H9 (cell line): ENCODE data around the gene TMEM123. TPM values are rescaled to one million over a fixed set of nuclear protein-coding genes. Genes with fewer than 3 reads are reported as not detected.

Experiments used
- DNase-seq: peaks from one replicate; pipeline ENCODE4 v3.0.0-alpha.2; 2017
- H2AFZ ChIP-seq: one replicate; pipeline ENCODE4 v1.6.1; 2013; ENCODE audit warnings: mild to moderate bottlenecking, low read length, control low read depth, moderate library complexity
- H2AK5ac ChIP-seq: 2 replicates; pipeline ENCODE4 v1.6.1; 2013; ENCODE audit warnings: low read length, control low read depth, mixed read lengths; ENCODE audit not compliant: insufficient read length
- H2BK120ac ChIP-seq: one replicate; pipeline ENCODE4 v1.6.1; 2013; ENCODE audit warnings: low read depth, mild to moderate bottlenecking, low read length, control low read depth, inconsistent platforms; ENCODE audit not compliant: poor library complexity, severe bottlenecking
- H2BK12ac ChIP-seq: 2 replicates; pipeline ENCODE4 v1.6.1; 2013; ENCODE audit warnings: low read length, control low read depth, mixed read lengths, low read depth; ENCODE audit not compliant: insufficient read length
- H2BK15ac ChIP-seq: 2 replicates; pipeline ENCODE4 v1.6.1; 2013; ENCODE audit warnings: low read depth, low read length, control low read depth
- H2BK20ac ChIP-seq: one replicate; pipeline ENCODE4 v1.6.1; 2013; ENCODE audit warnings: low read depth, mild to moderate bottlenecking, low read length, control low read depth, inconsistent platforms; ENCODE audit not compliant: poor library complexity, severe bottlenecking
- H2BK5ac ChIP-seq: 2 replicates; pipeline ENCODE4 v1.6.1; 2013; ENCODE audit warnings: low read length, control low read depth, mixed read lengths; ENCODE audit not compliant: insufficient read length
- H3K14ac ChIP-seq: 2 replicates; pipeline ENCODE4 v1.6.1; 2013; ENCODE audit warnings: low read length, control low read depth; ENCODE audit not compliant: insufficient read depth
- H3K18ac ChIP-seq: 2 replicates; pipeline ENCODE4 v1.6.1; 2013; ENCODE audit warnings: low read depth, mild to moderate bottlenecking, mixed read lengths, low read length, control low read depth; ENCODE audit not compliant: insufficient read length
- H3K23ac ChIP-seq: 2 replicates; pipeline ENCODE4 v1.6.1; 2013; ENCODE audit warnings: low read length, control low read depth, mixed read lengths, low read depth; ENCODE audit not compliant: insufficient read length
- H3K23me2 ChIP-seq: 2 replicates; pipeline ENCODE4 v1.6.1; 2013; ENCODE audit warnings: low read depth, mild to moderate bottlenecking, mixed read lengths, low read length, control low read depth; ENCODE audit not compliant: insufficient read length, poor library complexity, severe bottlenecking
- H3K27ac ChIP-seq: 2 replicates; pipeline ENCODE4 v1.5.1; 2013; ENCODE audit warnings: low read length, control low read depth, mixed read lengths, low read depth; ENCODE audit not compliant: insufficient read length
- H3K27me3 ChIP-seq: 2 replicates; pipeline ENCODE4 v1.6.1; 2013; ENCODE audit warnings: low read length, control low read depth, inconsistent platforms; ENCODE audit not compliant: insufficient read depth
- H3K4ac ChIP-seq: 2 replicates; pipeline ENCODE4 v1.6.1; 2013; ENCODE audit warnings: low read depth, mild to moderate bottlenecking, control low read depth, inconsistent platforms, low read length, moderate library complexity
- H3K4me1 ChIP-seq: 2 replicates; pipeline ENCODE4 v1.6.1; 2013; ENCODE audit warnings: low read length, control low read depth, inconsistent platforms; ENCODE audit not compliant: insufficient read depth
- H3K4me2 ChIP-seq: 2 replicates; pipeline ENCODE4 v1.6.1; 2013; ENCODE audit warnings: low read length, control low read depth, mixed read lengths; ENCODE audit not compliant: insufficient read length, insufficient read depth
- H3K56ac ChIP-seq: 2 replicates; pipeline ENCODE4 v1.6.1; 2013; ENCODE audit warnings: low read depth, mild to moderate bottlenecking, mixed read lengths, low read length, control low read depth; ENCODE audit not compliant: insufficient read length
- H3K79me1 ChIP-seq: 2 replicates; pipeline ENCODE4 v1.6.1; 2013; ENCODE audit warnings: low read depth, mild to moderate bottlenecking, moderate library complexity, low read length, control low read depth, inconsistent platforms; ENCODE audit not compliant: insufficient read depth, poor library complexity, severe bottlenecking
- H3K79me2 ChIP-seq: 2 replicates; pipeline ENCODE4 v1.6.1; 2013; ENCODE audit warnings: low read length, control low read depth, inconsistent platforms; ENCODE audit not compliant: insufficient read depth
- H3K9ac ChIP-seq: 2 replicates; pipeline ENCODE4 v1.6.1; 2013; ENCODE audit warnings: low read length, control low read depth, mixed read lengths; ENCODE audit not compliant: insufficient read length; ENCODE audit errors: extremely low read depth
- H3K9me3 ChIP-seq: one replicate; pipeline ENCODE4 v1.6.1; 2013; ENCODE audit warnings: low read depth, low read length, inconsistent platforms; ENCODE audit not compliant: control insufficient read depth
- H3T11ph ChIP-seq: one replicate; pipeline ENCODE4 v1.6.1; 2013; ENCODE audit warnings: mild to moderate bottlenecking, low read length, control low read depth, inconsistent platforms
- H4K20me1 ChIP-seq: one replicate; pipeline ENCODE4 v1.6.1; 2013; ENCODE audit not compliant: control insufficient read depth, insufficient read length, insufficient read depth
- H4K5ac ChIP-seq: 2 replicates; pipeline ENCODE4 v1.6.1; 2013; ENCODE audit warnings: low read depth, mild to moderate bottlenecking, mixed read lengths, low read length, control low read depth; ENCODE audit not compliant: insufficient read length
- H4K8ac ChIP-seq: replicated peaks from 2 replicates; pipeline ENCODE4 v1.6.1; 2013; ENCODE audit warnings: low read length, control low read depth, mixed read lengths, low read depth; ENCODE audit not compliant: insufficient read length
- H4K91ac ChIP-seq: 2 replicates; pipeline ENCODE4 v1.6.1; 2013; ENCODE audit warnings: low read depth, mild to moderate bottlenecking, moderate library complexity, mixed read lengths, low read length, control low read depth; ENCODE audit not compliant: insufficient read length
- H3K27ac Mint-ChIP-seq, 3 experiments: 2 replicates in 2 of 3; 3 replicates in 1 of 3; pipeline ENCODE4 v1.8.0; 2020 to 2021; ENCODE audit warnings: mixed read lengths in 3 of 3, mild to moderate bottlenecking in 1 of 3, moderate library complexity in 1 of 3
- H3K27me3 Mint-ChIP-seq: 2 replicates; pipeline ENCODE4 v1.8.0; 2021; ENCODE audit warnings: low read depth, mild to moderate bottlenecking, moderate library complexity, mixed read lengths
- H3K36me3 Mint-ChIP-seq, 3 experiments: 2 replicates in 2 of 3; 3 replicates in 1 of 3; pipeline ENCODE4 v1.8.0; 2020 to 2021; ENCODE audit warnings: low read depth in 3 of 3, mixed read lengths in 3 of 3; ENCODE audit not compliant: insufficient read depth in 1 of 3
- H3K4me1 Mint-ChIP-seq, 2 experiments: 2 replicates each; pipeline ENCODE4 v1.8.0; 2020; ENCODE audit warnings: mixed read lengths in 2 of 2
- H3K4me3 Mint-ChIP-seq, 2 experiments: 2 replicates in 1 of 2; 3 replicates in 1 of 2; pipeline ENCODE4 v1.8.0; 2020 to 2021; ENCODE audit warnings: mild to moderate bottlenecking in 2 of 2, mixed read lengths in 2 of 2, moderate library complexity in 1 of 2
- H3K9me3 Mint-ChIP-seq, 2 experiments: 2 replicates in 1 of 2; 3 replicates in 1 of 2; pipeline ENCODE4 v1.8.0; 2020; ENCODE audit warnings: mild to moderate bottlenecking in 2 of 2, mixed read lengths in 2 of 2, moderate library complexity in 1 of 2
- WGBS: extraction: QIAGEN DNeasy Blood & Tissue Kit; methylation state at CpG from one replicate; pipeline ENCODE4 v1.1.7; 2013; ENCODE audit warnings: missing lambda C conversion rate, low lambda C conversion rate, mixed read lengths; ENCODE audit not compliant: insufficient read length; ENCODE audit errors: extremely low coverage; 5-methylcytosine and 5-hydroxymethylcytosine counted together
- total RNA-seq: library from RNA; stranded (reverse); gene quantifications from 2 replicates; pipeline ENCODE4 v1.2.1, GENCODE V29; 2021
- TF ChIP-seq, protein P1 (sequence below): fragments of 200-600 bp; sonication (generic); conservative IDR thresholded peaks from 3 replicates; pipeline ENCODE4 v1.8.0; 2021; ENCODE audit warnings: antibody characterized with exemption, mild to moderate bottlenecking

Gene TMEM123
- total RNA-seq, 1 experiment from 2014 or later, result 76.7 TPM

DNA sequence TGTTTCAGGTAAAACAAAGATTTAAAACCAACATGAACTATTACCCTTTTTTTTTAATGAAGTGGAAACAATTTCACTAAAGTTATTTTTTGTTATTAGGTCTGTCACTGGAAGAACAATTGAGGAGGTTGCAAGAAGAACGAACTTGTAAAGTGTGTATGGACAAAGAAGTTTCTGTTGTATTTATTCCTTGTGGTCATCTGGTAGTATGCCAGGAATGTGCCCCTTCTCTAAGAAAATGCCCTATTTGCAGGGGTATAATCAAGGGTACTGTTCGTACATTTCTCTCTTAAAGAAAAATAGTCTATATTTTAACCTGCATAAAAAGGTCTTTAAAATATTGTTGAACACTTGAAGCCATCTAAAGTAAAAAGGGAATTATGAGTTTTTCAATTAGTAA is 74.7 kb downstream of the TMEM123 start:
- Histone ChIP-seq H4K91ac (no peak overlapping the region), H3T11ph (no peak overlapping the region), H3K79me1 (no peaks in the 10 kb centered on the region), H4K8ac (no peak overlapping the region), H2AK5ac (no peak overlapping the region), H3K4me2 (no peak overlapping the region), H3K79me2 (no peaks in the 10 kb centered on the region), H3K27me3 (no peaks in the 10 kb centered on the region), H4K20me1 (no peaks in the 10 kb centered on the region), H2BK5ac (no peak overlapping the region), H2BK15ac (no peak overlapping the region), H3K56ac (no peak overlapping the region), H3K14ac (no peak overlapping the region), H4K5ac (no peak overlapping the region), H3K4ac (no peak overlapping the region), H3K9ac (no peak overlapping the region), H2BK20ac (no peak overlapping the region), H3K9me3 (no peaks in the 10 kb centered on the region), H3K23me2 (no peaks in the 10 kb centered on the region), H2BK12ac (no peak overlapping the region), H3K4me1 (no peaks in the 10 kb centered on the region), H2AFZ (no peak overlapping the region), H3K18ac (no peak overlapping the region), H3K27ac (no peak overlapping the region), H3K23ac (no peak overlapping the region), H2BK120ac (no peak overlapping the region)
- no peak overlapping the region for H3K27ac Mint-ChIP-seq
- peaks cover 5 to 36% (median 33%) of the 10 kb centered on the region in 3 experiments; a peak in 5 of 7 replicates for H3K36me3 Mint-ChIP-seq
- H3K4me3 Mint-ChIP-seq, result no peak overlapping the region
- no peaks in the 10 kb centered on the region for H3K9me3 Mint-ChIP-seq
- WGBS, result no CpG with 5 or more reads among the region's 2 CpGs
- peaks cover 6 to 10% of the 10 kb centered on the region in 2 experiments for H3K4me1 Mint-ChIP-seq
- TF ChIP-seq, protein P1, sequence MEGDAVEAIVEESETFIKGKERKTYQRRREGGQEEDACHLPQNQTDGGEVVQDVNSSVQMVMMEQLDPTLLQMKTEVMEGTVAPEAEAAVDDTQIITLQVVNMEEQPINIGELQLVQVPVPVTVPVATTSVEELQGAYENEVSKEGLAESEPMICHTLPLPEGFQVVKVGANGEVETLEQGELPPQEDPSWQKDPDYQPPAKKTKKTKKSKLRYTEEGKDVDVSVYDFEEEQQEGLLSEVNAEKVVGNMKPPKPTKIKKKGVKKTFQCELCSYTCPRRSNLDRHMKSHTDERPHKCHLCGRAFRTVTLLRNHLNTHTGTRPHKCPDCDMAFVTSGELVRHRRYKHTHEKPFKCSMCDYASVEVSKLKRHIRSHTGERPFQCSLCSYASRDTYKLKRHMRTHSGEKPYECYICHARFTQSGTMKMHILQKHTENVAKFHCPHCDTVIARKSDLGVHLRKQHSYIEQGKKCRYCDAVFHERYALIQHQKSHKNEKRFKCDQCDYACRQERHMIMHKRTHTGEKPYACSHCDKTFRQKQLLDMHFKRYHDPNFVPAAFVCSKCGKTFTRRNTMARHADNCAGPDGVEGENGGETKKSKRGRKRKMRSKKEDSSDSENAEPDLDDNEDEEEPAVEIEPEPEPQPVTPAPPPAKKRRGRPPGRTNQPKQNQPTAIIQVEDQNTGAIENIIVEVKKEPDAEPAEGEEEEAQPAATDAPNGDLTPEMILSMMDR, result no peak
- no peaks in the 10 kb centered on the region for H3K27me3 Mint-ChIP-seq
- no peak for DNase-seq
